ENCODE data around the gene SLC6A20. TPM values are rescaled to one million over a fixed set of nuclear protein-coding genes. Genes with fewer than 3 reads are reported as not detected.

SLC6A20 gene
- total and polyA plus RNA-seq, 2 donors from 2014 or later = 0.37 to 35.2 TPM

- no peaks in the 10 kb centered on the region for H3K36me3 ChIP-seq (ENCODE audit: control insufficient read depth in 2 of 3, insufficient read depth in 3 of 3, low read length in 3 of 3)
- no peak overlapping the region for H3K4me3 ChIP-seq (ENCODE audit: low read length in 3 of 3)
- H3K4me1 ChIP-seq (ENCODE audit: control insufficient read depth in 2 of 3, insufficient read depth in 2 of 3, low read depth in 1 of 3, low read length in 3 of 3) = no peaks in the 10 kb centered on the region
- FAIRE-seq (no peak), DNase-seq (no peak)
- H3K27me3 ChIP-seq (ENCODE audit: control insufficient read depth, insufficient read depth, low read length) = no peaks in the 10 kb centered on the region
- TF ChIP-seq CTCF (IDR thresholded peaks at IDR 0.05; ENCODE audit: borderline replicate concordance, extremely low read depth, insufficient read depth) = no peak
- intact Hi-C loops (cut with DNase I) = no loop called here
- no peaks in the 10 kb centered on the region for H3K9me3 ChIP-seq (ENCODE audit: control insufficient read depth in 2 of 3, insufficient read depth in 1 of 3, low read length in 3 of 3)
- H3K9ac ChIP-seq (ENCODE audit: low read length in 3 of 3) = no peak overlapping the region
- no peak overlapping the region for H3K27ac ChIP-seq (ENCODE audit: low read depth in 2 of 2, low read length in 2 of 2)
Measured at GRCh38 chr3:45807681-45808540, 11.6 kb upstream of the SLC6A20 start.

GRCh38 chr3:45807133-45807532 lies 10.8 kb upstream of the SLC6A20 start:
- no peaks in the 10 kb centered on the region for H3K9me3 ChIP-seq (ENCODE audit: control insufficient read depth in 2 of 3, insufficient read depth in 1 of 3, low read length in 3 of 3)
- no peak overlapping the region for H3K9ac ChIP-seq (ENCODE audit: low read length in 3 of 3)
- no peaks in the 10 kb centered on the region for H3K36me3 ChIP-seq (ENCODE audit: control insufficient read depth in 2 of 3, insufficient read depth in 3 of 3, low read length in 3 of 3)
- no peak overlapping the region for H3K27ac ChIP-seq (ENCODE audit: low read depth in 2 of 2, low read length in 2 of 2)
- TF ChIP-seq CTCF (IDR thresholded peaks at IDR 0.05; ENCODE audit: borderline replicate concordance, extremely low read depth, insufficient read depth) = no peak
- no peak for DNase-seq
- H3K4me3 ChIP-seq (ENCODE audit: low read length in 3 of 3) = no peak overlapping the region
- H3K27me3 ChIP-seq (ENCODE audit: control insufficient read depth, insufficient read depth, low read length) = no peaks in the 10 kb centered on the region
- H3K4me1 ChIP-seq (ENCODE audit: control insufficient read depth in 2 of 3, insufficient read depth in 2 of 3, low read depth in 1 of 3, low read length in 3 of 3) = no peaks in the 10 kb centered on the region
- no peak for FAIRE-seq
- intact Hi-C loops (cut with DNase I) = no loop called here

GRCh38 chr3:45806072-45806471 lies 9.7 kb upstream of the SLC6A20 start:
- H3K9ac ChIP-seq (ENCODE audit: low read length in 3 of 3) = no peak overlapping the region
- H3K27me3 ChIP-seq (ENCODE audit: control insufficient read depth, insufficient read depth, low read length) = no peaks in the 10 kb centered on the region
- FAIRE-seq (no peak), DNase-seq (no peak)
- H3K36me3 ChIP-seq (ENCODE audit: control insufficient read depth in 2 of 3, insufficient read depth in 3 of 3, low read length in 3 of 3) = no peaks in the 10 kb centered on the region
- no peak overlapping the region for H3K4me3 ChIP-seq (ENCODE audit: low read length in 3 of 3)
- intact Hi-C loops (cut with DNase I) = no loop called here
- no peaks in the 10 kb centered on the region for H3K4me1 ChIP-seq (ENCODE audit: control insufficient read depth in 2 of 3, insufficient read depth in 2 of 3, low read depth in 1 of 3, low read length in 3 of 3)
- H3K27ac ChIP-seq (ENCODE audit: low read depth in 2 of 2, low read length in 2 of 2) = no peak overlapping the region
- no peak for TF ChIP-seq CTCF (IDR thresholded peaks at IDR 0.05; ENCODE audit: borderline replicate concordance, extremely low read depth, insufficient read depth)
- no peaks in the 10 kb centered on the region for H3K9me3 ChIP-seq (ENCODE audit: control insufficient read depth in 2 of 3, insufficient read depth in 1 of 3, low read length in 3 of 3)

Measured in kidney (tissue), 14 donors.